ENCODE measurements around the gene MSI2.

Gene MSI2

DNA sequence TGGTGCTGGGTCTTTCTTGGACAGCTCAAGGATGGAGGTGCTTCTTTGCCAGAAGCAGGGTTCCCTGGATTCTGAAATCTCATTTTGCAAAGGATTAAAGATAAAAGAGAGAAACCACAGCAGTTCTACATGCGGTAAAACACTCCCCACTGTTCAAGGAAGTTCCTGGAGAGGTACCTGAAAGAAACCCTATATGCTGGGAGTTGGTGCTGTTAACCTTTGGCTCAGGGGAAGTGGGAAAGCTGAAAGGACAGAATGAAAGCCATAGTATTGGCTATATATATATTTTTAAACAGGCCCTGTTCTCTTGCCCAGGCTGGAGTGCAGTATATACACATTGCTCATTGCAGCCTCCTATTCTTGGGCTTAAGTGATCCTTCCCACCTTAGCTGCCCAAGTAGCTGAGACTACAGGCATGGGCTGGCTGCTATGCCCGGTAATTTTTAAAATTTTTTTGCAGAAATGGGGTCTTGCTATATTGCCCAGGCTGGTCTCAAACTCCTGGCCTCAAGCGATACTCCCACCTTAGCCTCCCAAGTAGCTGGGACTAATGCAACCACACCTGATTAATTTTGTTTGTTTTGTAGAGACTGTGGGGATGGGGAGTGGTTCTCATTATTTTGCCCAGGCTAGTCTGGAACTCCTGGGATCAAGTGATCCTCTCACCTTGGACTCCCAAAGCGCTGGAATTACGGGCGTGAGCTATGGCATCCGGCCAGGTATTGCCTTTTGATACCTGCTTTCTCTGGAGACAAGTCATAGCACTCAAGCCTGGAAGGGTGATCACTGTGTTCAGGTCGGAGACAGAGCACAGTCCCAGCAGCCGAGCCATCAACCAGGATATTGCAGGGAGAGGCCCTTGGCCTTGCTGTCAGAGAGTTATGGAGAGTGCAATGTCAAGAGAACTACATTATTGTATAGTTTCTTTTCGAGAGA, 55.2 kb downstream of the MSI2 start:
- intact Hi-C loops (cut with DNase I) = no loop called here
- no peak for DNase-seq

DNA sequence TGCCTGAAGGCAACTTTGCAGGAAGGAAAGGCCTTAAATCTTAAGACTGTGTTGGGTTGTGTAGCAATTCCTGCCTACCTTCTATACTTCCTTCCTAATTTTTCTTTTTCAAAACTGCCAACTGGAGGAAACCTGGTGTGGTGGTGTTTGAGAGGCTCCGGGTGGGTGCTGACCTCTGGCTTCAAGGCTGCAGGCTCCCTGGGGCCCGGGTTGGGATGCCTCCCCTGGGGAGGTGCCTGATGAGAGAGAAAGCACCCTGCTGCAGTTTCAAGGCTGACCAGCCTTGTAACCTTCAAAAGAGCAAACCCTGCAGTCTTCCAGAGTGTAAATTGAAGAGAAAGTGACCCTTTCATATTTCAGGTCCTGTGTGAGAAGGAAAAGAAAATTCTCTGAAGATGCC, 55.9 kb downstream of the MSI2 start:
- intact Hi-C loops (cut with DNase I) = no loop called here
- no peak for DNase-seq

DNA sequence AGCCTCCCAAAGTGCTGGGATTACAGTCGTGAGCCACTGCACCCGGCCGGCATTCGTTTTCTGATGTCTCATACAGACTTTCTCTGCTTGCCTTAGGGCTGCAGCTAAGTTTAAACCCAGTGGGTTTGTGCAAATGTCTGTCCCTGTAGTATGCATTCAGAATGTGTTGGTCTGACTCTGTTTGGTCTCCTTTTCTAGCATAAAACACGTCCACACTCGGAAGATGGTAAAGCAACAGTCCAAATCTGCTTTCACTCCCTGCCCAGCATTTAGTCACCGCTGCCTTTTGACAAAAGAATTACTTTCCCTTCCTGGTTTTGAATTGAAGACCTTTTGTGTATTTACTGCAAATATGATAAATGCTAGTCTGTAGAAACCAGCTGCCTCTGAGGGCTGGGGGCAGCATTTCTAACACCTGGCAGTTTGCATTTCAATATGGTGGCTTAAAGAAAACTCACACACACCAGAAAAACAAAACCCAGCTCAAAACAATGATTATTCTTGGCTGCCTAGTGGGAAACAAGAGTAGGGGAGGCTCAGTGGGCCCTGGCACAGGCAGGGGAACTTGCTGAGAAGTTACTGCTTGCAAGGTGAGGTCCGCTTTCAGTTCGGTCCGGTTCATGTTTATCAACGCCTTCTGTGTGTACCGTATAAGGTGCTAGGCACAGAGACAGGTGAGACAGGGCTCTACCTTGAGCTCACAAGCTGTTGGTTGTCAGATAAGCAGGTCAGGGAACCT, 56.9 kb downstream of the MSI2 start:
- intact Hi-C loops (cut with DNase I) = no loop called here
- DNase-seq = no peak

DNA sequence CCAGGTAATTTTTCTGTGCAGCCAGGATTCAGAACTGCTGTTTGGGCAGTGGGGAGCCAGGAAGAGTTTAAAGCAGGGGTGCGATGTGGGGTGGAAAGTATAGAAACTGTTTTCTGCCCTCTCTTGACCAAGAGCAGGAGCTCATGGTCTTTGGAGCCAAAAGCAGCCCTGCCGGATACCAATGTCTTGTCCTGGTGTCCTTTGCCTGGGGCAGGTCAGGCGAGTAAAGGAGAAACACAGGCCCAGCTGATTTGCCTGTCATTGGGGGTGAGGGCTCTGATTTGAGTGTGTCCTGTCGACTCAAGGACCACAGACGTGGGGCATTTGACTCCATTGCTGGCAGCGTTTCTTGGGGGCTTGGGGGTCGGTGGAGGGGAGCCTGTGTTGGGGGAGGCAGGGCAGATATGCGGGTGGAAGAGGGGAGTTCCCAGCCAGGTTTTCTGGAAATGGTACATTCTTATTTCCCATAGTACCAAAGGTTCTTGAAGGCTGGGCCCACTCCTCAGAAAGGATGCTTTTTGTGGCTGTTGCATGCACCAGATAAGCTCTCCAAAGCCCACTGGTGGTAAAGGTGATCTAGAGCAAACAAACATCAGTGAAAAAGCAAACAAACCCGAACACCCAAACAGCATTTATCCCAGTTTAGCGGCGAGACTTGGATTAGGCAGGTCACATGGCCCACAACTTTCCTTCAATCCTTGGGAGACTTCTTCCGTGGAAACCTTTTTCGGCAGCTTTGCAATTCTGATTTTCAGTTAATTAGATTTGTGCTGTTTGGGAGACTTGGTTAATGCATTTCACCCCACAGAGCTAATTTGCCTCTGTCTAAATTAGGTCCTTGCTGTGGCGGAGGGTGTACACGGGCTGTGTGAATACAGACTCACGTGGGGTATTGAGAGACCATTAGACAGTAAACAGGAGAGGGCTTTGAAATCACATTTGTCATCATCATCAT, 59.0 kb downstream of the MSI2 start:
- no peak for DNase-seq
- intact Hi-C loops (cut with DNase I) = no loop called here

DNA sequence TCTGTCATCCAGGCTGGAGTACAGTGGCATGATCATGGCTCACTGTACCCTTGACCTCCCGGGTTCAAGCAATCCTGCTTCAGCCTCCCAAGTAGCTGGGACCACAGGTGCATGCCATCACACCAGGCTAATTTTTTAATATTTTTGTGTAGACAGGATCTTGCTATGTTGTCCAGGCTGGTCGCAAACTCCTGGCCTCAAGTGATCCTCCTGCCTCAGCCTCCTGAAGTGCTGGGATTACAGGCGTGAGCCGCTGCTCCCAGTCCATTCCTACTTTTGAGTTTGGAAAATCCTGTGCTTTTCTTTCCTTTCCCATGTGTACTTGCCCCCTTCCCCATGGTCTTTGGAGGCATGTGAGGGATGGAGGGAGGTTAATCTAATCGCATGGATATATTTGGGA, 60.0 kb downstream of the MSI2 start:
- intact Hi-C loops (cut with DNase I) = no loop called here
- DNase-seq = no peak

DNA sequence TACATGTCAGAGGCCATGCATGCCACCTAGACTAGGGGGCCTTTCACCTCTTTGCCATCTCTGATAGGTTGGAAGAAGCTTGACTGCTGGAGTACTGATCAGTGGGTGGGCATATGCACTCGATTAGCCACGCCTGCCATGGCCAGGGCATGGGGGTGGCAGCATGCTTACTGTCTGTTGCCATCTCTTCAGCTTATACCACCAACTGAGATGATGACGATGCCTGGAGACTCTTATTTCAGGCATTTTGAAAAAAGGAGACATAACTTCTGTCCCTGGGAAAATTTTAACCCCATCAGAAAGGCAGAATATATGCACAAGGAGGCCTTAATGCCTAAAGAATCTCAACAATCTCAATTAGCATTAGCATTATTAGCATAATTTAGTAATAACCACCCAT, 60.8 kb downstream of the MSI2 start:
- intact Hi-C loops (cut with DNase I) = no loop called here
- DNase-seq = no peak

DNA sequence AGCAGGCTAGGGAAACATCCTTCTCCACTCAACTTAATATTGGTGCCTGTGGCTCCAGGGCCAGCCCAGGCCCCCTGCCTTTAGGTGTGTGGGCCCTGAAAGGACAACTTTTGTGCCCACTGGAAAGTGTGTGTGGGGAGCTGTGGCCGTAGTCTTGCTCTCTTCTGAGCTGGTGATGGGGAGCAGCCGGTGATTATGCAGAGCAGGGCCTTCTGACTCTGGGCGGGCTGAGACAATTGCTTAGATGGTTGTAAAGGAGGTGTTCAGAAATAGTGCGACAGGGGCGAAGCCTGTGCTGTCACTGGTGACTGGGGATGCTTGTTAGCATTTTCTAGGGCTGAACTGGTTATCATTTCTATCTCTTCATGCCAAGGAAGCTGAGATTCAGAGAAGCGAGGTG, 62.6 kb downstream of the MSI2 start:
- DNase-seq = peak in 1 of 10 donors; percentile 55
- intact Hi-C loops (cut with DNase I) = no loop called here

DNA sequence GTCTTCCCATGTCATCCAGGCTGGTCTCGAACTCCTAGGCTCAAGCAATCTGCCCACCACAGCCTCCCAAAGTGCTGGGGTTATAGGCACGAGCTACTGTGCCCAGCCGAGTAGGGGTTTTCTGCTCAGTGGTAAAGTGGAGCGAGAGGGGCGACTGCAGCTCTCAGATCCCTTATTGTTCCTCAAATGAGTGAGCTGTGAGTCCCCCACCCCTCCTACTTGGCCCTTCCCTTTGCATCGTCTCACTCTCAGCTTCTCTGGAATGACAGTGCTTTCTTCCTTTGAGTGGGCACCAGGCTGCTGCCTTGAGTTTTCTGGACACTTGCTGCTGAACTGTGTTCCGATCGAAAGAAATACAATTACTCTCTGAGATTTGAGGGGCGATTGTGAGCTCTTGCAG, 63.5 kb downstream of the MSI2 start:
- intact Hi-C loops (cut with DNase I) = no loop called here
- no peak for DNase-seq

DNA sequence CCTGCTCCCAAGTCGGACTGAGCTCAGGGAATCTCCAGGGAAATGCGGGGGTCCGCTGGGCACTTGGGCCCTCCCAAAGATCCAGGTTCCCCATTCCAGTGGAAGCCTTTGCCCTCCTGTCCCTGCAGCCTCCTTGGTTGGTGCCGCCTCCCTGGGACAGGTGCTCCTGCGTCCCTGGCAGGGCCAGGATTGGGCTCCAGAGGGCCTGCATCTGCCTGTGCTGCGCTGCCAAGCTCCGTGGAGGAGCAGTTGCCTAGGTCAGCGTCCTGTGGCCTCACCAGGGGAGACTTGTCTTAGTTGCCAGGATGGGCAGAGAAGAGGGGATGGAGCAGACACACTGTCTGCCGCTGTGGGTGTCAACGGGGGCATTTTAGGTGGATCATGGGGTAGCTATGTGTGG, 67.1 kb downstream of the MSI2 start:
- intact Hi-C loops (cut with DNase I) = no loop called here
- DNase-seq = peak in 1 of 10 donors; percentile 35

DNA sequence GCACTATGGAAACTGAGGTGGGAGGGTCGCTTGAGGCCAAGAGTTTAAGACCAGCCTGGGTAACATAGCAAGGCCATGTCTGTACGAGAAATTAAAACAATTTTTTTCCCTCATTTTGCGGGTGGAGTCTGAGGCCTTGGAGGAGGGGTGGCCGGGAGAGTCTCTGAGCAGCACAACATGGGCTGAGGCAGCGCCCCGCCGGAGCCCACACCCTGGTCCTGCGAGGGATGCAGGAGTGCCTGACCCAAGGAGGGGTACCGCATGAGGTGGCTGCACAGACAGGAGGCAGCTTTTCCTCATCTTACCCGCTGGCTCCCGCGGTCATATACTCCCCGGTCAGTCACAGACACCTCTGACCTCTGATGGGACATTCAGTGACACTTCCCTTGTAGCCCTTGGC, 67.7 kb downstream of the MSI2 start:
- intact Hi-C loops (cut with DNase I) = no loop called here
- no peak for DNase-seq

DNA sequence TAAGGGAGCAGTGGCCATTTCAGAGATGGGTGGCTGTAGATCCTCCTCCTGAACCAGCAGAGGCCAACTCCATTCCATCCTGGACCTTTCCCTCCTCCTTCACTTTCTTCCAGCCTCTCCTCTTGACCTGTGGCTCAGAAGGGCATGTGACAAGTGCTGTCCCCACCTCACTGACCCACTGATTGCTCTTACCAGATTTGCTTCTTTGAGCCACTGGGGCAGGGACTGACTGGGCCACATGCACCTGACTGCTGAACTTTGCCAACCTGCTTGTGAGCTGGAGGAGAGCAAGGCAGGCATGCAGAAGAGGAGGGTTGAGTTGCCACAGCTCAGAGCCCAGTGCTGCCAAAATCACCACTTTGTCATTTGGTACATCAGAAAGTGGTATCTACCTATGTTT, 68.3 kb downstream of the MSI2 start:
- peak in 1 of 10 donors; percentile 20 for DNase-seq
- intact Hi-C loops (cut with DNase I) = no loop called here

DNA sequence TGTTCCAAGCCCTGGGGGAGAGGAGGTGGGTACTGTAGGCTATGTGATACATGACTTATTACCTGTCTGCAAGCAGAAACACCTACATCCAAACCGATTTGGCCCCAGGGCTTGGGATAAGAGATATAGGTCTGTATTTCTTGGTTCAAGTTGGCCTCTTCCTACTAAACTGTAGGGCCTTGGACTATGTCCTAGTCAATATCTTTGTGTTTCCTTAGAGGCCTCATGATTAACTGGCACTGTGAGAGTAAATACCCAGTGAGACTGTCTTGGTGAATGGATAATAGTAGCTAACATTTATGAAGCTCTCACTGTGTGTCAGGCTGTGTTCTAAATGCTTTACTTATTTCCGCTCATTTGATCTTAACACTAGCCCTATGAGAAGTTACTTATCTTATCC, 70.0 kb downstream of the MSI2 start:
- intact Hi-C loops (cut with DNase I) = no loop called here
- DNase-seq = no peak

DNA sequence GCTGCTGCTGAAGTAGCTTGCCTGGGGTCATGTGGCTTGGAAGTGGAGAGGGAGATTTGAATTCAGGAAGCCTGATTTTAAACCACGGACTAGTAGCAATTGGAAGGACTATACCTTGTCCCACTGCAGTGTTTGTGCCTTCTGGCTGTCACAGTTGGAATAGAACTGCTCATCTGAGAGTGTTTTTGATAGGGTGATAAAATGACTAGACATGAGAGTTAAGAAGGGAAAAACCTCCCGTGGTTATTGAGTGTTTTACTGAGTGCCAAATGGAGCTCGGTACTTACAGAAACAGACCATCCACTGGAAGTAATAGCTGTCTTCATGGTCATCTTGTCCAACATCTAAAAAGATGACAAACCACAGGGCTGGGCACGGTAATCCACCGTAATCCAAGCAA, 70.4 kb downstream of the MSI2 start:
- no peak for DNase-seq
- intact Hi-C loops (cut with DNase I) = no loop called here

DNA sequence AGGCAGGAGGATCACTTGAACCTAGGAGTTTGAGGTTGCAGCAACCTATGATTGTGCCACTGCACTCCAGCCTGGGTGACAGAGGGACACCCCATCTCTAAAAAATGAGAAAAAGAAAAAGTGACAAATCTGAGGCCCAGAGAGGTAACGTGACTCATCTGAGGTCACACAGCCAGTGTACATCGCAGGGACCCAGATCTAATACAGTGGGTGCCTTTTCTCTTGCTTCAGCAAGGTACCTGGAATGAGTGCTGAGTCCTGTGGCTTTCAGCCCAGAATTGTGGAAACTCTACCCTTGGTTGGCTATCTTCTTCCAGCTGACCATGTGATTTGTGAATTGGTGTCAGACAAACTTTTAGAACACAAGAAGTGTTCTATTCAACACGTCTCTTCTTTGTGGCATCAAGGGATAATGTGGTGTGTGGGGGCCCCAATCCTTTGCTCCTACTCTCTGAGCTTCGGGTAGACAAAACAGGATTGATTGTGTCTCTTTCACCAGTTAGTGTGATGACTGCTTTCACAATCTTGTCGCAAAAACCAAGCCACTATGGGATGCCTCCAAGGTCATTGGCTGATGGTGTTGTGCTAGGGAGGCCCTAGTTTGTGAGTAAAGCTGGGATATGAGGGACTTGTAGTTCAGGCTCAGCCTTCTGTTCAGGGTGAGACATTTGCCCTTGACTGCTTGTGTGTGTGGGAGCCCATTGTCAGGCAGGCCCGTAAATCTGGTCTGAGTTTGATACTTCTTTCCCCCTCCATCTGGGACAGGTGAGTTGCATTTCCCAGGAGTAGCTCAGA, 71.0 kb downstream of the MSI2 start:
- DNase-seq = no peak
- intact Hi-C loops (cut with DNase I) = no loop called here

DNA sequence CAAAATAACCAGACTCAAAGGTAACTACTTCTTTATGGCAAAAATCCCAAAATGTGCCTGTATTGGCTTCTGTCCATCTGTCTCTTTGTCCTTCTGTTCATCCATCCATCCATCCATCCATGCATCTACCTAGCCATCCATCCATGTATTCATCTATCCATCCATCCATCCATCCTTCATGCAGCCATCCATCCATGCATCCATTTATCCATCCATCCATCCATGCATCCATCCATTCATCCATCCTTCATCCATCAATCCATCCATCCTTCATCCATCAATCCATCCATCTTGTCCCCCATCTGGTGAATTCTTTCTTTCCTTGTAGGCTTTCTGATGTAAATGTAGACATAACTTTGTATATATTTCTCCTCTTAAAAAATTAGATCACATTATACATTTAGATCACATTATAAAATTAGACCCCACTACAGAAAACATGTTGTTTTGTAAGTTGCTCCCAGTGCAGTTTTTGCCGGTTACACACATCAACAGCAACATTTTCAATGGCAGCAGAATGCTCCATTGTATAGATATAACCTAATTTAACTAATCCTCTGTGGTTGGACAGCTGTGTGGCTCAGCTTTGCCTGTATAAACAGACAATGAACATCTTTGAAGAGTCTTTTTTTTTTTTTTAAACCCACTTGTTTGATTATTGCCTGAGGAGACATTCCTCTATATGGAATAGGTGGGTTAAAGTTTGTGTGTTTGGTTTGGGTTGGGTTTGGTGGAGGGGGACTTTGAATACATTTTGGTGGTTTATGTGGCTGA, 72.0 kb downstream of the MSI2 start:
- DNase-seq = no peak

DNA sequence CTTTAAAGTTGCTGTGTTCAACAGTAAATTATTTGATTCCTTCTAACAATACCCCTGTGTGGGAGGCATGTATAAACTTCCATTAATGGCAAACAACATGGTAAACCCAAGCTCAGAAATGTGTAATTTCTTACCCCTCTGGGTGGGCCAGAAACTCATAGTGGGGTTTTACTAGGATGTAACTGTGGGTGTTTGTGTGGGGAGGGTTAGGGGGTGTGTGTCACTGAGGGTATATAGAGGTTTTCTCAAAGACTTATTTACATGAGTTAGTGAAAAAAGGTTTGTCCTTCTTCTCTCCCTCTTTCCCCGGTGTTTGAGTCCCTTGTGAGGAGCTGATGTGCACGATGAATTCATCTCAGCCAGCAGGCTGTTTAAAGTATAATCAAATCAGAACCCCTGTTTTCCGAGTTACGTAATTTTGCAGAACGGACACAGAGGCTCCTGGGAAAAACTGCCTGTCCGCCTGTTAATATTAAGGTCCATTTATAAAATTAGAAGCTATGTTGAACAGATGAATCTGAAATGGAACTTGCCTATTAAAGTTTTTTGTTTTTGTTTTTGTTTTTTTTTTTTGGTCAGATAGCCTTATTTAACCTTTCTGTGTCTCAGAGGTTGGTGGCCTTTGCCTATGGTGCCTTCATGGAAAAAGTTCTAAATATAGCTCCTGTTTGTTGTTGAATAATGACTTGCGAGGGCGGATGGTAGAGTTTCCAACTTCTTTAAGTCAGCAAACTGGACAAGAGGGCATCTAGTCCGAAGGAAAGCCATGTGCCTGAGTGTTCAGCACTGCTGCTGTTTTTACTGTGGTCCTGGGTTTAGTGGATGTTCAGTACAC, 73.3 kb downstream of the MSI2 start:
- intact Hi-C loops (cut with DNase I) = no loop called here

More for the DNA sequence above, 72.0 kb downstream of the MSI2 start:
- intact Hi-C loops (cut with DNase I) = no loop called here

DNA sequence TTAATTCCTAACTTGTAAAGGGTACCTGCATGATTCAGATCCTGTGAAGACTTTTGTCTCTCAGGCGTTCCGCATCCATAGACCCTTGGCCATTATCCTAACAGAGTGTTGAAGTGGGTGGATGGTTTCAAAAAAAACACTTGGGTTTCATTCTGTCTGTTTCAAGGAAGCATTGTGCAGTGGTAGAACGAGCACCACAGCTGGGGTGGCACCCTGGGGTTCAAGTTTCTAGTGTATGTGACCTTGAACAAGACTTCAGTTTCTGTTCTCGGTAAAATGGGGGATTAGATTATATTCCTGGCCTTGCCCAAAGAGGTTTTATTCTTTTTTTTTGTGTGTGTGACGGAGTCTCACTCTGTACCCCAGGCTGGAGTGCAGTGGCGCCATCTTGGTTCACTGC, 74.3 kb downstream of the MSI2 start:
- DNase-seq = no peak
- intact Hi-C loops (cut with DNase I) = no loop called here

More for the DNA sequence above, 73.3 kb downstream of the MSI2 start:
- DNase-seq = no peak

DNA sequence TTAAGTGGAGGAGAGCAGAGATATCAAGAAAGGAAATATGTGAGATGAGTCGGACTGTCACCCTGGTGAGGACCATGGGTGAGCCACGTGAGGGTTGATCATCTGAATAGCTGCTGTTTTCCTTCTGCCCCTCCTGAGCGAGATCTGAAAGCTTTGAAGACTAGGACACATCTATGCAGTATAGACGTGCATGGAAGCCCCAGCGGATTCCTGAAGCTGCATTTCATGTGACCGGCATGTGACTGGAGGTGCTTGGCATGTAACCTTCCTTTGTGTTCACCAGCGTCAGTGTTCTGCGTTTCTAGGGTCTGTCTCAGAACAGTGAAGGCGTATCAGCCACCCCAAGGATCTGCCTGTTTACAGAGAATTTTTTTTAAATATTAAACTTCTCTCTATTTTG, 75.1 kb downstream of the MSI2 start:
- no peak for DNase-seq
- intact Hi-C loops (cut with DNase I) = no loop called here
